Body of pancreas (tissue), 4 donors: Measurements from ENCODE around the gene TNIK.

Experiments
- CTCF ChIP-seq, 7 experiments: fragments of 450-650 bp in 4 of 7; fragments of 200-600 bp in 3 of 7; sonication (generic) in 3 of 7; IDR thresholded peaks; one replicate each; pipeline ENCODE4 v1.5.1; 2016 to 2019; ENCODE audit warnings: antibody characterized with exemption in 7 of 7
- POLR2A ChIP-seq, 3 donors: fragments of 450-650 bp; IDR thresholded peaks; one replicate each; pipeline ENCODE4 v1.6.1; 2016; ENCODE audit warnings: antibody characterized with exemption in 3 of 3, mild to moderate bottlenecking in 2 of 3

- TF ChIP-seq CTCF (IDR thresholded peaks at IDR 0.05) (no peak), POLR2A (IDR thresholded peaks at IDR 0.05) (no peak)
Measured at GRCh38 chr3:171093462-171093861, 366.7 kb downstream of the TNIK start.
